Stimulated activated CD8-positive, alpha-beta memory T cell treated with anti-CD3 and anti-CD28 coated beads, Interleukin-7, amount 100 ng/mL, for 48 hours (primary cell): ENCODE results near the gene TENM3.

Source experiments
- DNase-seq, 2 donors: peaks; one replicate each; pipeline ENCODE4 v3.0.0-alpha.2; 2020; ENCODE audit warnings: low read depth in 1 of 2; ENCODE audit errors: extremely low read depth in 1 of 2

Gene TENM3

DNA sequence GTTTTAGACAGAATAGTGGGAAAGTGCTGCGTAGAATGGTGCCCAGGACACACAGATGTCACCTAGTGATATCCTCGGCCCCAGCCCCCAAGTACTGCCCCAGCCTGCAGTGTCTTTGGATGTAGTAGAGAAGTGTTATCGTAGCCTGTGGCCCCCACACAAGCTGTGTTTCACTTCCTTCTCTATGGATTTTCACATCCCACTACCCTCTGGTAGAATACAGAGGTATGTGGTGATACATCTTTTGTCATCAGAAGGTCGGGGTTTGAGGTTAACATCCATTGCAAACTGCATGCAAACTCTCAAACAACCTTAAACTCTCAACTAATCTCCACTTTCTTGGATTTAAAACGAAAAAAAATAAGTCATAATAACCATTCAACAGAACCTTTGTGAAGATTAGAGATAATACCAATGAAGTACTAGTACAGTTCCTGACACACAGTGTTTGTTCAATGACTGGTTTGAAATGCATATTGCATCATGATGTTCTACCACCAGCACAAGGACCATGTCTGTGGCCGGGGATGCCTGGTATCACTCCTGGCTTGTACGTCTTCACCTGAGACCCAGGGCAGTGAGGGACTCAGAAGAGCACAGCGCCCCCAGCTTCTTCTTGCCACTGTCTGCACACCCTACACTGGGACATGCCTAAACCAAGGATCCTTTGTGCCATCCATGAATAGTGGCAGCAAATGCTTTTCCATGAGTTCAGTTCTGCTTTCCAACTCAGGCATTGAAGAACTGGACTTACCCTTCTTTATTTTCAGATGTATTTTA, 406.7 kb downstream of the TENM3 start:
- no peak for DNase-seq

GRCh38 chr4:182653596-182653995, 410.4 kb downstream of the TENM3 start:
- no peak for DNase-seq

- DNase-seq, result no peak
Measured at GRCh38 chr4:182655340-182655739, 412.1 kb downstream of the TENM3 start.

DNA sequence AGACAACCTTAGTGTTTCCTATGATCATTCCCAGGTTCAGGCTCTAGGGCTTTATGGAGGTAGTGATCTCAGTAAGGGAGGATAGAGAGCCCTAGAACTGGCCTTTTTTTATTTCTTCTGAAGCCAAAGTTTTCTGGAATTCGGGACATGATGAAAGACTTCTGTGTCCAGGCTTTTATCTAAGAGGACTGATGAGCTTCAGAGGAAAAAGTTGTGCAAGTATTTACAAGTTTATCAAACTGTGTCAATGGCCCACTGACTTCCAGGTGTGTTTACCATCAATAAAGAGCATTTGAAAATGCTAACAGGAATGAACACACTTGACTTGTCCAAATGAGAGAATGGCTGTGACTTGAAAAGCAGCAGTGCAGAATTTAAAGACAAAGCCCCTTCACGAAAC, 419.3 kb downstream of the TENM3 start:
- DNase-seq, result no peak

GRCh38 chr4:182671231-182671630, 428.0 kb downstream of the TENM3 start:
- DNase-seq, result no peak

GRCh38 chr4:182671749-182672148, 428.5 kb downstream of the TENM3 start:
- DNase-seq, result no peak

DNA sequence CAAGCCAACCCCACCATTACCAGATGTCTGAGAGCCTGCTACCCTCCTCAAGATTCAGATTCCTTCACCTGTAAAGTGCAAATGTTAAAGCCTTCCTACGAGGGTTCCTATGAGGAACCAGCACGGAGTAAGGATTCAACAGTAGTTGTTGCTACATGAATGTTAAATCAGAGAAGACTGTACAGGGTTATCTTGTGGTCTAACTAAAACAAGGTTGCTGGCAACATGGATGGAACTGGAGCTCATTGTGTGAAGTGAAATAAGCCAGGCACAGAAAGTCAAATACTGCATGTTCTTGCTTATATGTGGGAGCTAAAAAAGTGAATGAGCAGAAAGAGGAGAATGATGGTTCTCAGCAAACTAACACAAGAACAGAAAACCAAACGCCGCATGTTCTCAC, 435.4 kb downstream of the TENM3 start:
- no peak for DNase-seq

DNA sequence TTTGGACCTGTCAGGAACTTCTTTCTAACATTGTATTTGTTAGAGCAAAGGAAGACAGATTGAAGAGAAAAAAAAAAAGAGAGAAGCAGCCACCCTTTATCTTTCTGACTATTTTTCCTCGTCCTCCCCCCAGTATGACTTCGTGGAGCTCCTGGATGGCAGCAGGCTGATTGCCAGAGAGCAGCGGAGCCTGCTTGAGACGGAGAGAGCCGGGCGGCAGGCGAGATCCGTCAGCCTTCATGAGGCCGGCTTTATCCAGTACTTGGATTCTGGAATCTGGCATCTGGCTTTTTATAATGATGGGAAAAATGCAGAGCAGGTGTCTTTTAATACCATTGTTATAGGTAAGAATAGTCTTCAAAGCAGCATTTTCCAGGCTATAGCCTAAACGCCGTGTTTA, 436.3 kb downstream of the TENM3 start:
- no peak for DNase-seq

DNA sequence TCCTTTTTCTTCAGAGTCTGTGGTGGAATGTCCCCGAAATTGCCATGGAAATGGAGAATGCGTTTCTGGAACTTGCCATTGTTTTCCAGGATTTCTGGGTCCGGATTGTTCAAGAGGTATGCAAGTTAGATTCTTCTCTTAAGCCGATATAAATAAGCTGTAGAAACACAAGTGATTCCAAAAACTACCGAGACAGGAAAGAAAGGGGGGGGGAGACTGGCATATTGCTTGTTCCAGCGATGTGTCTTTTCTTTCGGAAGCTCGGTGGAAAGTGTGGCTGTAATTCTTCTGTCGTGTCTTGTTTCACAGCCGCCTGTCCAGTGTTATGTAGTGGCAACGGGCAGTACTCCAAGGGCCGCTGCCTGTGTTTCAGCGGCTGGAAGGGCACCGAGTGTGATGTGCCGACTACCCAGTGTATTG, 437.0 kb downstream of the TENM3 start:
- no peak for DNase-seq

- DNase-seq, result no peak
Measured at GRCh38 chr4:182683661-182684060, 440.5 kb downstream of the TENM3 start.

DNA sequence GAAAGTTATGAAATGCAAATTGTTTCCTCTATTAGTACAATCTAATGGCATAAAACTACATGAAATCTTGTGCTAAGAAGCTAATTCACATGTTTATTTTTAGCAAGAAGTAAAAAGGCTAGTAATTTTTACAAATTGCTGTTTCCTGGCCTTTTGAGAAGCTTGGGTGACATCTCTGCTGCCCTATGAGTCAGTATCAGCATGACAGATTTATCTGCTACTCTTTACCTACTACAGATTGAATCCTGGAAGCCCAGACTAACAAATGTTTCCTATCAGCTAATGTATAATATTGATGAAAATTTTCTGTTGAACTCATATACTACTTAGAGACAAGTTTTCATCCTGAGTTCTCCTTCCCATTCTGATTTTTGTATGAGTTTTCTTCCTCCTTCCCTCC, 441.6 kb downstream of the TENM3 start:
- no peak for DNase-seq

DNA sequence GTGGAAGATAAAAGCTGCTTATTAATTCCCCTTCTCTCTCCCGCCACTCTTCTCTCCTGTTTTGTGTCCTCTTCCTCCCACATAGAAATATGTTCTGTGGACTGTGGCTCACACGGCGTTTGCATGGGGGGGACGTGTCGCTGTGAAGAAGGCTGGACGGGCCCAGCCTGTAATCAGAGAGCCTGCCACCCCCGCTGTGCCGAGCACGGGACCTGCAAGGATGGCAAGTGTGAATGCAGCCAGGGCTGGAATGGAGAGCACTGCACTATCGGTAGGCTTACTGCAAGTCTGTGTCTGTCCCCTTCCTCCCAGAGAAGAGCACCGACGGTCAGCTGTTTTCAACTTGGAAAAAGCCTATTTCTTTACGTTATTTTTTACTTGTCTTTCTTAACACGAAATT, 444.9 kb downstream of the TENM3 start:
- no peak for DNase-seq

DNA sequence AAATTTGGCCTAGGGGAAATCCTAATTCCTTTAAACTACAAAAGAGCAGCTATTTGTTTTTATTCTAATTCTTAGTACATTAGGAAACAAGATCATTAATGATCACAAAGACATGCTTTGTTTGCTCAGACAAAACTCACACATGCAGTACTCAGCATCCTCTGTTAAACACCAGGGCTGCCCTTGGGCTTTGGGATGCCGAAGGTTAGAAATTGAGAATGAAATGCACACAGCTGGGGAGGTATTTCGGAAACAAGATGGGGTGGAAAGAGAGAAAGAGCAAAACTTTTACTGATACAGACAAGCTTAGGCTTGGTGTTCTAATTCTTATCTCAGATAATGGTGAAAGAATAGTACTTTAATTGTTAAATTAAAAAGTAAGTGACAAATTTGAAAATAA, 451.3 kb downstream of the TENM3 start:
- DNase-seq, result no peak

- no peak for DNase-seq
Measured at GRCh38 chr4:182695009-182695408, 451.8 kb downstream of the TENM3 start.

- no peak for DNase-seq
Measured at GRCh38 chr4:182695842-182696241, 452.6 kb downstream of the TENM3 start.

DNA sequence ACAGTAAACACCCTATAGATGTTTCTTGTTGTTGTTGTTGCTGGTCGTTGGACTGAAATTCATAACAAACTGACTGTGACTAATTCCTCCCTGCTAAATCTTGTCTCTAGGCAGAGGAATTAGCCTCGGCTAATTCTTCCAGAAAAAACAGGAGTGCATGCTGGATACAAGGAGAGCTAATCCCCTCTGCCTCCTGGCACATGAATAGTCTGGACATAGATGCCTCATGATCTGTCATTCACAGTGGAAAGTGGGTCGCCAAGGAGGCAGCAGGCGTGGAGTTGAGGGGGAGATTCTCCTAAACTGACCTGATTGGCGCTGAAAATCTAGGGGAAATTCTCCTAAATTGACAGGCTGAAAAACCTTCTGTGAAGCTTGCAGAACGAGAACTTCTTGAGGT, 453.9 kb downstream of the TENM3 start:
- no peak for DNase-seq

GRCh38 chr4:182698212-182698611, 455.0 kb downstream of the TENM3 start:
- no peak for DNase-seq

- no peak for DNase-seq
Measured at GRCh38 chr4:182699201-182699600, 456.0 kb downstream of the TENM3 start.

DNA sequence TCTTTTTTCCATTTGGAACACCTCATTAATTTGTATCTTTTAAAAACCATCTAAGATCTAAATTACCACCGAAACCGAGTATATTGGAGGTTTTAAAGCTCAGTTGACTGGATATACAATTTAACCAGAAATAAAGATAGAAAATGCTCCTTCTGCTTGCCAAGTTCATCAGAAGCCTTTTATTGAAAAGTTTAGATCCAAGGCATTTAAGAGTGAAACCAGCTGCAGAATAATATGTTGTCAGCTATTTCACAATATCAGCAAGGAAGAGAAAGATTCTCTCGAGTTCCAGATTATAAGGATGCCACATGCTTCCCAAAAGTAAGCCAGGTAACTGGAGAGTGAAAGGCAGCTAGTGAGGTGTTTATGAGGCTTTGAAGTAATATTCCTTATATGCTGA, 456.6 kb downstream of the TENM3 start:
- no peak for DNase-seq

GRCh38 chr4:182700362-182701160, 457.4 kb downstream of the TENM3 start:
- DNase-seq, result no peak

GRCh38 chr4:182704077-182704476, 460.9 kb downstream of the TENM3 start:
- DNase-seq, result no peak

- DNase-seq, result no peak
Measured at GRCh38 chr4:182704948-182705347, 461.7 kb downstream of the TENM3 start.
